Loucy (cell line): ENCODE results near the gene UMODL1.

Experiments
- H2AFZ ChIP-seq: fragments of 200-600 bp; sonication (generic); 2 replicates; pipeline ENCODE4 v1.6.0; 2016; ENCODE audit warnings: antibody characterized with exemption, mild to moderate bottlenecking, low read length, moderate library complexity
- H3F3A ChIP-seq: fragments of 200-600 bp; 2 replicates; pipeline ENCODE4 v1.6.0; 2016; ENCODE audit warnings: antibody characterized with exemption, low read depth, mild to moderate bottlenecking
- H3K27me3 ChIP-seq: fragments of 200-600 bp; sonication (generic); 2 replicates; pipeline ENCODE4 v1.6.1; 2014; ENCODE audit warnings: low read length, mild to moderate bottlenecking; ENCODE audit not compliant: insufficient read depth, poor library complexity, severe bottlenecking
- H3K36me3 ChIP-seq: fragments of 200-600 bp; sonication (generic); 2 replicates; pipeline ENCODE4 v1.6.1; 2016; ENCODE audit warnings: low read length; ENCODE audit not compliant: insufficient read depth
- H3K4me1 ChIP-seq: fragments of 200-600 bp; sonication (generic); 2 replicates; pipeline ENCODE4 v1.5.1; 2014; ENCODE audit warnings: low read length, mild to moderate bottlenecking; ENCODE audit not compliant: insufficient read depth, poor library complexity, severe bottlenecking
- H3K4me2 ChIP-seq: fragments of 200-600 bp; sonication (generic); 2 replicates; pipeline ENCODE4 v1.6.0; 2014; ENCODE audit warnings: antibody characterized with exemption, low read length, low read depth, mild to moderate bottlenecking; ENCODE audit not compliant: poor library complexity, severe bottlenecking
- H3K4me3 ChIP-seq: fragments of 200-600 bp; sonication (generic); 2 replicates; pipeline ENCODE4 v1.5.1; 2014; ENCODE audit warnings: low read length, mild to moderate bottlenecking, mixed read lengths; ENCODE audit not compliant: poor library complexity, severe bottlenecking
- H3K79me2 ChIP-seq: fragments of 200-600 bp; sonication (generic); 2 replicates; pipeline ENCODE4 v1.6.1; 2014; ENCODE audit warnings: low read length; ENCODE audit not compliant: insufficient read depth
- H3K9ac ChIP-seq: fragments of 200-600 bp; sonication (generic); 2 replicates; pipeline ENCODE4 v1.6.0; 2014; ENCODE audit warnings: mild to moderate bottlenecking, low read depth, low read length, moderate library complexity; ENCODE audit not compliant: poor library complexity, severe bottlenecking
- H3K9me2 ChIP-seq: fragments of 200-600 bp; sonication (generic); replicated peaks from 2 replicates; pipeline ENCODE4 v1.6.1; 2016; ENCODE audit warnings: low read depth, low read length, mixed read lengths
- H3K9me3 ChIP-seq: fragments of 200-600 bp; sonication (generic); 2 replicates; pipeline ENCODE4 v1.6.1; 2014; ENCODE audit warnings: mild to moderate bottlenecking, antibody characterized with exemption, low read length, low read depth; ENCODE audit not compliant: insufficient read depth
- H4K20me1 ChIP-seq: fragments of 200-600 bp; sonication (generic); 2 replicates; pipeline ENCODE4 v1.6.0; 2014; ENCODE audit warnings: antibody characterized with exemption, low read length, mild to moderate bottlenecking; ENCODE audit not compliant: insufficient read depth, poor library complexity, severe bottlenecking
- EZH2phosphoT487 ChIP-seq: fragments of 200-600 bp; IDR thresholded peaks from 2 replicates; pipeline ENCODE4 v1.6.1; 2018; ENCODE audit warnings: antibody characterized with exemption, mild to moderate bottlenecking, moderate library complexity, borderline replicate concordance
- TF ChIP-seq, protein P1 (sequence below): fragments of 200-600 bp; sonication (generic); conservative IDR thresholded peaks from 2 replicates; pipeline ENCODE4 v1.5.1; 2014; ENCODE audit warnings: mild to moderate bottlenecking, antibody characterized with exemption, low read length

Gene UMODL1

DNA sequence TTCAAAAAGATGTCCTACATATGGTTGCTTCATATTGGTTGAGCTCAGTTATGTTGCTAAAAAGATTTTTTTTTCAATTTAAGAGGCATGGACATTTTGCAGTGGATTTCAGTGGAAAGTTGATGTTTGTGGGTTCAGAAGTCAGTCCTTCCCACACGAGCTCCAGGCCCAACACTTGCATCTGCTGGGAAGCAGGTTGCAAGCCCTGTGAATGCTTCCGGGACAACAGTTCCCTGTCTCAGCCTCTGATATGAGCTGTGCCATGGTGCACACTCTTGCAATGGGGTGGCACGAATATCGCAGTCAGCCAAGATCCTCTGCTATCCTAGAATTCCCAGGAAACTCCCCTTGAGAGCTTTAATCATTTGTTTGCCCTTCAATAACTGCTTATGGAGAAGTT, 117.5 kb downstream of the UMODL1 start:
- peaks cover 74% of the 10 kb centered on the region for H3K4me1 ChIP-seq
- H2AFZ ChIP-seq: no peak overlapping the region
- no peaks in the 10 kb centered on the region for H4K20me1 ChIP-seq
- peaks cover 14% of the 10 kb centered on the region for H3F3A ChIP-seq
- no peaks in the 10 kb centered on the region for H3K9me2 ChIP-seq
- peaks cover 7% of the 10 kb centered on the region; the same call in 1 of the 2 replicates for H3K9me3 ChIP-seq
- peak overlapping the region; percentile 96 for H3K4me2 ChIP-seq
- TF ChIP-seq, protein P1, sequence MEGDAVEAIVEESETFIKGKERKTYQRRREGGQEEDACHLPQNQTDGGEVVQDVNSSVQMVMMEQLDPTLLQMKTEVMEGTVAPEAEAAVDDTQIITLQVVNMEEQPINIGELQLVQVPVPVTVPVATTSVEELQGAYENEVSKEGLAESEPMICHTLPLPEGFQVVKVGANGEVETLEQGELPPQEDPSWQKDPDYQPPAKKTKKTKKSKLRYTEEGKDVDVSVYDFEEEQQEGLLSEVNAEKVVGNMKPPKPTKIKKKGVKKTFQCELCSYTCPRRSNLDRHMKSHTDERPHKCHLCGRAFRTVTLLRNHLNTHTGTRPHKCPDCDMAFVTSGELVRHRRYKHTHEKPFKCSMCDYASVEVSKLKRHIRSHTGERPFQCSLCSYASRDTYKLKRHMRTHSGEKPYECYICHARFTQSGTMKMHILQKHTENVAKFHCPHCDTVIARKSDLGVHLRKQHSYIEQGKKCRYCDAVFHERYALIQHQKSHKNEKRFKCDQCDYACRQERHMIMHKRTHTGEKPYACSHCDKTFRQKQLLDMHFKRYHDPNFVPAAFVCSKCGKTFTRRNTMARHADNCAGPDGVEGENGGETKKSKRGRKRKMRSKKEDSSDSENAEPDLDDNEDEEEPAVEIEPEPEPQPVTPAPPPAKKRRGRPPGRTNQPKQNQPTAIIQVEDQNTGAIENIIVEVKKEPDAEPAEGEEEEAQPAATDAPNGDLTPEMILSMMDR: no peak
- no peak for TF ChIP-seq EZH2phosphoT487
- no peaks in the 10 kb centered on the region for H3K79me2 ChIP-seq
- no peaks in the 10 kb centered on the region for H3K27me3 ChIP-seq
- peak overlapping the region; percentile 65 for H3K9ac ChIP-seq
- no peaks in the 10 kb centered on the region for H3K36me3 ChIP-seq
- peak overlapping the region; percentile 64 for H3K4me3 ChIP-seq

DNA sequence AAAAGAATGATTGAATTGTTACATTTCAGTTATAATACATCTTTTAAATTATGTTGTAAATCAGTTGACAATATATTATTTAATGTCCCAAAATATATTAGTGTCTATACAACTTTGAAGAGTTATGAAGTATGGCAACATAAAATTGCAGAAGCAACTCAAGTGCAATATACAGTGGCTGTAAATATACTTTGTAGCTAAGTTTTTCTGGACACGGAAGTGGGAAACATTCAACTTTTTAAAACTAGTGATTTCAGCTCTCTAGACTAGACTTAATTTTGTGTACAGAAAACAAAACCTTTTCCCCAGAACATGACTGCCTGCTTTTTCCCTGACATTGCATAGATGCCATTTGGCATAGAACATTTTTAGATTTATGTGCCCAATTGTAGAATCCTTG, 118.3 kb downstream of the UMODL1 start:
- Histone ChIP-seq H3K9me3 (peaks cover 7% of the 10 kb centered on the region; the same call in 1 of the 2 replicates), H3K36me3 (no peaks in the 10 kb centered on the region), H3K4me3 (no peak overlapping the region), H2AFZ (no peak overlapping the region), H3F3A (peaks cover 14% of the 10 kb centered on the region), H3K9ac (no peak overlapping the region), H3K4me1 (peaks cover 77% of the 10 kb centered on the region), H3K27me3 (no peaks in the 10 kb centered on the region), H4K20me1 (no peaks in the 10 kb centered on the region), H3K4me2 (peak overlapping the region; percentile 96), H3K79me2 (no peaks in the 10 kb centered on the region), H3K9me2 (no peaks in the 10 kb centered on the region)
- TF ChIP-seq, protein P1: no peak
- TF ChIP-seq EZH2phosphoT487: no peak

DNA sequence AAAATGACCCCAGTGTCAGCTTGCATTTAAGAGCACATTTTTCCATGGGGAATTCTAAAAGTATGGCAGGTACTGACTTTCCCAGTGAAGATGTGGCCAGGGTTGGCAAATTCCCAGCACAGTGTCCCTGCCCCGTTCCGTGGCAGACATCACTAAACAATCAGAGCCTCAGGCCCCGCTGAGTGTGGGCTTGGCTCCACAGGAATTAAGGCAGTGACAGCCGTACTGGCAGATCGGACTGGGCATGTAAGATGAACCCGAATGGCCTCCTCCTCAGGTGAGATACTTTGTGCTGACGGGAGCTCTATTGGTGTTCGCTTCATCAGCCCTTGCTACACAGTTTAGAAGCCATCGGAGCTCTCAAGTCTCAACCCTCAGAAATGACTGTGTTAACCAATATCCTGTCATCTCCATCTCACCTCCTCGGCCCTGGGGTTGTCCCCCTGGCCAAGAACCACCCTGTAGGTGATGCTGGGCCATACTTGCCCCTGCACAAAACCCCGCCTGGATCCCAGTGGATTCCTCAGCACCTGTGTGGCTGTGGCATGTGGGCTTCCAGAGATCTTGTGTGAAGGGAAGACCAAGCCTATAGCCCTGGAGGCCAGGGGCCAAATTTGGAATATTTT, 118.9 kb downstream of the UMODL1 start:
- Histone ChIP-seq H3F3A (peaks cover 14% of the 10 kb centered on the region), H2AFZ (no peak overlapping the region), H4K20me1 (no peaks in the 10 kb centered on the region), H3K36me3 (no peaks in the 10 kb centered on the region), H3K9me3 (peaks cover 7% of the 10 kb centered on the region; the same call in 1 of the 2 replicates), H3K9me2 (no peaks in the 10 kb centered on the region), H3K4me2 (no peak overlapping the region), H3K4me1 (peaks cover 77% of the 10 kb centered on the region), H3K4me3 (no peak overlapping the region), H3K79me2 (no peaks in the 10 kb centered on the region), H3K27me3 (no peaks in the 10 kb centered on the region), H3K9ac (peak overlapping the region; percentile 12)
- no peak for TF ChIP-seq EZH2phosphoT487
- TF ChIP-seq, protein P1: no peak
